Activated CD4-positive, alpha-beta T cell treated with anti-CD3 and anti-CD28 coated beads, Interleukin-2, amount 10 ng/mL, durations not matched to agents 24 days and 14 days (primary cell): Measurements from ENCODE around the gene ZFAND5. TPM values are rescaled to one million over a fixed set of nuclear protein-coding genes. Genes with fewer than 3 reads are reported as not detected.

Experiments used
- DNase-seq: peaks from one replicate; pipeline ENCODE4 v3.0.0; 2022
- H3K27ac Mint-ChIP-seq: one replicate; pipeline ENCODE4 v1.8.0; 2022; ENCODE audit warnings: mild to moderate bottlenecking, mixed read lengths
- H3K27me3 Mint-ChIP-seq: one replicate; pipeline ENCODE4 v1.8.0; 2022; ENCODE audit warnings: mixed read lengths
- H3K36me3 Mint-ChIP-seq: one replicate; pipeline ENCODE4 v1.8.0; 2022; ENCODE audit warnings: low read depth, mild to moderate bottlenecking, mixed read lengths
- H3K4me1 Mint-ChIP-seq: one replicate; pipeline ENCODE4 v1.8.0; 2021; ENCODE audit warnings: mixed read lengths
- H3K4me3 Mint-ChIP-seq: one replicate; pipeline ENCODE4 v1.8.0; 2022; ENCODE audit warnings: mild to moderate bottlenecking, moderate library complexity, mixed read lengths
- H3K9me3 Mint-ChIP-seq: one replicate; pipeline ENCODE4 v1.8.0; 2021; ENCODE audit warnings: mixed read lengths
- intact Hi-C: fragments of 100-400 bp; cut with micrococcal nuclease; formaldehyde crosslinking; loops from one replicate; pipeline ENCODE4 v1.15.1; 2023
- total RNA-seq: library from RNA; stranded (reverse); gene quantifications from 2 replicates; pipeline ENCODE4 v1.2.3, GENCODE V29; 2022

ZFAND5 gene
- total RNA-seq, 1 donor from 2014 or later: 115 TPM

GRCh38 chr9:72326641-72327040, 38.4 kb downstream of the ZFAND5 start:
- H3K27ac Mint-ChIP-seq: no peak overlapping the region
- peaks cover 3% of the 10 kb centered on the region for H3K9me3 Mint-ChIP-seq
- DNase-seq: no peak
- intact Hi-C loops: no loop called here
- H3K27me3 Mint-ChIP-seq: peaks cover 20% of the 10 kb centered on the region
- H3K4me1 Mint-ChIP-seq: no peaks in the 10 kb centered on the region
- no peaks in the 10 kb centered on the region for H3K36me3 Mint-ChIP-seq
- H3K4me3 Mint-ChIP-seq: no peak overlapping the region

GRCh38 chr9:72324974-72325373, 40.0 kb downstream of the ZFAND5 start:
- intact Hi-C loops: no loop called here
- no peak overlapping the region for H3K27ac Mint-ChIP-seq
- H3K36me3 Mint-ChIP-seq: no peaks in the 10 kb centered on the region
- no peaks in the 10 kb centered on the region for H3K4me1 Mint-ChIP-seq
- no peak overlapping the region for H3K4me3 Mint-ChIP-seq
- peaks cover 12% of the 10 kb centered on the region for H3K27me3 Mint-ChIP-seq
- DNase-seq: no peak
- peaks cover 3% of the 10 kb centered on the region for H3K9me3 Mint-ChIP-seq

GRCh38 chr9:72322678-72323077, 42.3 kb downstream of the ZFAND5 start:
- Mint-ChIP-seq H3K27me3 (peaks cover 12% of the 10 kb centered on the region), H3K36me3 (no peaks in the 10 kb centered on the region), H3K9me3 (no peaks in the 10 kb centered on the region), H3K27ac (no peak overlapping the region), H3K4me1 (no peaks in the 10 kb centered on the region), H3K4me3 (no peak overlapping the region)
- DNase-seq: no peak
- intact Hi-C loops: no loop called here

- Mint-ChIP-seq H3K4me3 (no peak overlapping the region), H3K27ac (no peak overlapping the region), H3K36me3 (no peaks in the 10 kb centered on the region), H3K27me3 (peaks cover 12% of the 10 kb centered on the region), H3K4me1 (no peaks in the 10 kb centered on the region), H3K9me3 (no peaks in the 10 kb centered on the region)
- DNase-seq: no peak
- intact Hi-C loops: no loop called here
These were observed 42.7 kb downstream of the ZFAND5 start for GRCh38 chr9:72322259-72322658.

GRCh38 chr9:72315510-72316311, 49.3 kb downstream of the ZFAND5 start:
- DNase-seq: no peak
- Mint-ChIP-seq H3K27me3 (peaks cover 4% of the 10 kb centered on the region), H3K4me3 (no peak overlapping the region), H3K27ac (no peak overlapping the region), H3K4me1 (no peaks in the 10 kb centered on the region), H3K9me3 (no peaks in the 10 kb centered on the region), H3K36me3 (no peaks in the 10 kb centered on the region)
- intact Hi-C loops: no loop called here

- H3K9me3 Mint-ChIP-seq: no peaks in the 10 kb centered on the region
- no peaks in the 10 kb centered on the region for H3K36me3 Mint-ChIP-seq
- H3K27me3 Mint-ChIP-seq: peaks cover 5% of the 10 kb centered on the region
- H3K27ac Mint-ChIP-seq: no peak overlapping the region
- H3K4me1 Mint-ChIP-seq: no peaks in the 10 kb centered on the region
- intact Hi-C loops: no loop called here
- H3K4me3 Mint-ChIP-seq: no peak overlapping the region
- DNase-seq: no peak
These were observed 49.9 kb downstream of the ZFAND5 start for GRCh38 chr9:72315089-72315509.

GRCh38 chr9:72313507-72313906, 51.5 kb downstream of the ZFAND5 start:
- no peak for DNase-seq
- H3K27ac Mint-ChIP-seq: no peak overlapping the region
- no peaks in the 10 kb centered on the region for H3K9me3 Mint-ChIP-seq
- H3K36me3 Mint-ChIP-seq: no peaks in the 10 kb centered on the region
- no peak overlapping the region for H3K4me3 Mint-ChIP-seq
- intact Hi-C loops: no loop called here
- peaks cover 10% of the 10 kb centered on the region for H3K27me3 Mint-ChIP-seq
- H3K4me1 Mint-ChIP-seq: peaks cover 2% of the 10 kb centered on the region

- no peak overlapping the region for H3K4me3 Mint-ChIP-seq
- H3K27ac Mint-ChIP-seq: no peak overlapping the region
- no peaks in the 10 kb centered on the region for H3K9me3 Mint-ChIP-seq
- no peaks in the 10 kb centered on the region for H3K36me3 Mint-ChIP-seq
- intact Hi-C loops: no loop called here
- H3K27me3 Mint-ChIP-seq: peaks cover 8% of the 10 kb centered on the region
- DNase-seq: no peak
- peaks cover 2% of the 10 kb centered on the region for H3K4me1 Mint-ChIP-seq
These were observed 52.5 kb downstream of the ZFAND5 start for GRCh38 chr9:72312386-72312987.

GRCh38 chr9:72309364-72310133, 55.5 kb downstream of the ZFAND5 start:
- no peak overlapping the region for H3K4me3 Mint-ChIP-seq
- no peaks in the 10 kb centered on the region for H3K36me3 Mint-ChIP-seq
- H3K27ac Mint-ChIP-seq: no peak overlapping the region
- no peak for DNase-seq
- H3K27me3 Mint-ChIP-seq: peaks cover 8% of the 10 kb centered on the region
- peaks cover 11% of the 10 kb centered on the region for H3K4me1 Mint-ChIP-seq
- H3K9me3 Mint-ChIP-seq: no peaks in the 10 kb centered on the region
- intact Hi-C loops: loop anchor here (5.0 kb wide), 1 partner anchor 33 kb away; no protein-coding TSS in a partner anchor

GRCh38 chr9:72306761-72307160, 58.2 kb downstream of the ZFAND5 start:
- H3K9me3 Mint-ChIP-seq: peaks cover 1% of the 10 kb centered on the region
- peaks cover 8% of the 10 kb centered on the region for H3K27me3 Mint-ChIP-seq
- intact Hi-C loops: loop anchor here (5.0 kb wide), 1 partner anchor 36 kb away; no protein-coding TSS in a partner anchor
- no peaks in the 10 kb centered on the region for H3K36me3 Mint-ChIP-seq
- peaks cover 16% of the 10 kb centered on the region for H3K4me1 Mint-ChIP-seq
- no peak overlapping the region for H3K27ac Mint-ChIP-seq
- no peak for DNase-seq
- no peak overlapping the region for H3K4me3 Mint-ChIP-seq

- H3K4me1 Mint-ChIP-seq: peaks cover 25% of the 10 kb centered on the region
- H3K36me3 Mint-ChIP-seq: peaks cover 6% of the 10 kb centered on the region
- no peak overlapping the region for H3K27ac Mint-ChIP-seq
- H3K27me3 Mint-ChIP-seq: peaks cover 6% of the 10 kb centered on the region
- peaks cover 10% of the 10 kb centered on the region for H3K9me3 Mint-ChIP-seq
- intact Hi-C loops: loop anchor here (5.0 kb wide), 1 partner anchor 37 kb away; no protein-coding TSS in a partner anchor
- no peak overlapping the region for H3K4me3 Mint-ChIP-seq
- DNase-seq: no peak
These were observed 59.3 kb downstream of the ZFAND5 start for GRCh38 chr9:72305707-72306106.

- H3K27me3 Mint-ChIP-seq: peaks cover 5% of the 10 kb centered on the region
- peak overlapping the region; percentile 42 for H3K27ac Mint-ChIP-seq
- peak; percentile 64 for DNase-seq
- peak overlapping the region; percentile 17 for H3K4me3 Mint-ChIP-seq
- peaks cover 15% of the 10 kb centered on the region for H3K9me3 Mint-ChIP-seq
- H3K36me3 Mint-ChIP-seq: peaks cover 10% of the 10 kb centered on the region
- H3K4me1 Mint-ChIP-seq: peaks cover 30% of the 10 kb centered on the region
- intact Hi-C loops: loop anchor here (5.0 kb wide), 1 partner anchor 37 kb away; no protein-coding TSS in a partner anchor
These were observed 59.9 kb downstream of the ZFAND5 start for GRCh38 chr9:72305102-72305546.

- Mint-ChIP-seq H3K36me3 (peaks cover 10% of the 10 kb centered on the region), H3K27me3 (peaks cover 2% of the 10 kb centered on the region), H3K4me3 (peak overlapping the region; percentile 8), H3K4me1 (peaks cover 30% of the 10 kb centered on the region), H3K9me3 (peaks cover 16% of the 10 kb centered on the region), H3K27ac (peak overlapping the region; percentile 42)
- intact Hi-C loops: no loop called here
- DNase-seq: no peak
These were observed 60.5 kb downstream of the ZFAND5 start for GRCh38 chr9:72304538-72304937.
